Spleen (tissue), 11 donors: ENCODE results near the gene FAM43A. TPM values are rescaled to one million over a fixed set of nuclear protein-coding genes. Genes with fewer than 3 reads are reported as not detected.
A peak's percentile ranks its signal among the peaks of the same experiment; 100 is the strongest.

Experiments
- DNase-seq: peaks from one replicate; pipeline ENCODE4 v3.0.0-alpha.2; 2020
- H3K27ac ChIP-seq, 8 donors: fragments of 200-600 bp; sonication (generic) in 7 of 8; 1 replicate in 4 of 8; 2 replicates in 4 of 8; pipeline versions ENCODE4 v1.5.0 to v1.8.0; 2016 to 2021; ENCODE audit warnings: inconsistent platforms in 4 of 8, mild to moderate bottlenecking in 4 of 8, moderate library complexity in 1 of 8
- H3K27me3 ChIP-seq, 7 donors: fragments of 200-600 bp; sonication (generic) in 6 of 7; replicated peaks in 1 of 7; 1 replicate in 4 of 7; 2 replicates in 3 of 7; pipeline versions ENCODE4 v1.5.0 to v1.8.0; 2016 to 2021; ENCODE audit warnings: inconsistent platforms in 3 of 7, mild to moderate bottlenecking in 1 of 7
- H3K36me3 ChIP-seq, 6 donors: fragments of 200-600 bp; sonication (generic) in 5 of 6; 1 replicate in 4 of 6; 2 replicates in 2 of 6; pipeline versions ENCODE4 v1.5.0 to v1.8.0; 2016 to 2021; ENCODE audit warnings: inconsistent platforms in 2 of 6
- H3K4me1 ChIP-seq, 6 donors: fragments of 200-600 bp; sonication (generic) in 5 of 6; 1 replicate in 3 of 6; 2 replicates in 3 of 6; pipeline versions ENCODE4 v1.5.0 to v1.8.0; 2016 to 2021; ENCODE audit warnings: inconsistent platforms in 3 of 6
- H3K4me3 ChIP-seq, 8 donors: fragments of 200-600 bp; sonication (generic) in 7 of 8; 1 replicate in 4 of 8; 2 replicates in 4 of 8; pipeline versions ENCODE4 v1.5.0 to v1.8.0; 2016 to 2021; ENCODE audit warnings: inconsistent platforms in 4 of 8, mild to moderate bottlenecking in 4 of 8, moderate library complexity in 2 of 8
- H3K9me3 ChIP-seq, 8 donors: fragments of 200-600 bp; sonication (generic) in 7 of 8; 1 replicate in 4 of 8; 2 replicates in 4 of 8; pipeline versions ENCODE4 v1.5.0 to v1.8.0; 2016 to 2021; ENCODE audit warnings: inconsistent platforms in 4 of 8
- POLR2A ChIP-seq, 3 donors: fragments of 450-650 bp; IDR thresholded peaks; one replicate each; pipeline ENCODE4 v1.5.1; 2017; ENCODE audit warnings: antibody characterized with exemption in 3 of 3, mild to moderate bottlenecking in 1 of 3
- POLR2AphosphoS5 ChIP-seq, 3 donors: sonication (generic); formaldehyde crosslinking; IDR thresholded peaks; one replicate each; pipeline ENCODE4 v1.5.1; 2017; ENCODE audit warnings: antibody characterized with exemption in 3 of 3
- WGBS, 5 donors: extraction: QIAGEN DNeasy Blood & Tissue Kit in 3 of 5; methylation state at CpG; one replicate each; pipeline versions ENCODE4 v1.1.5 to v1.1.7; 2013 to 2018; 5-methylcytosine and 5-hydroxymethylcytosine counted together
- intact Hi-C: fragments of 100-400 bp; cut with DNase I; formaldehyde crosslinking; loops from one replicate; pipeline ENCODE4 v1.15.0; 2023; ENCODE audit warnings: low total_unique reads
- polyA plus RNA-seq, 3 donors: library from polyadenylated mRNA; stranded (reverse); fragments of 200-250 nt; gene quantifications; one replicate each; pipeline ENCODE4 v1.2.1, GENCODE V29; 2013
- total RNA-seq, 7 donors: library from RNA; depleted of rRNA in 3 of 7; stranded (reverse); fragments of >200 nt in 3 of 7; fragmentation: NEBNext Ultra II Directional in 4 of 7; extraction: Animal tissue kit (Norgen Biotek cat#: 25700) in 4 of 7; gene quantifications; one replicate each; pipeline versions ENCODE4 v1.1.0 to v1.2.1, GENCODE V29; 2016 to 2021
- TF ChIP-seq, protein P1 (sequence below), 11 experiments: fragments of 200-600 bp in 7 of 11; fragments of 450-650 bp in 4 of 11; sonication (generic) in 4 of 11; IDR thresholded peaks in 8 of 11; conservative IDR thresholded peaks in 3 of 11; 1 replicate in 7 of 11; 2 replicates in 4 of 11; pipeline versions ENCODE4 v1.4.0 to v1.8.0; 2016 to 2021; ENCODE audit warnings: antibody characterized with exemption in 11 of 11, inconsistent platforms in 4 of 11, mild to moderate bottlenecking in 1 of 11
- donor health status: healthy with polysubstance abuse.
- donor health status: DM: no; HTN: no; CAD: no; lungs with moderate emphysema.
- donor health status: DM: no; HTN: no; CAD: no.
- donor health status: Bipolar disorder and iron deficiency.
- donor health status: healthy.
- donor health status: DM: no; HTN: no; CAD: no.
- donor health status: DM: yes; HTN: yes; CAD: no.

Gene FAM43A
- total and polyA plus RNA-seq, 10 donors, result 16.9 to 102 (median 66.6) TPM

DNA sequence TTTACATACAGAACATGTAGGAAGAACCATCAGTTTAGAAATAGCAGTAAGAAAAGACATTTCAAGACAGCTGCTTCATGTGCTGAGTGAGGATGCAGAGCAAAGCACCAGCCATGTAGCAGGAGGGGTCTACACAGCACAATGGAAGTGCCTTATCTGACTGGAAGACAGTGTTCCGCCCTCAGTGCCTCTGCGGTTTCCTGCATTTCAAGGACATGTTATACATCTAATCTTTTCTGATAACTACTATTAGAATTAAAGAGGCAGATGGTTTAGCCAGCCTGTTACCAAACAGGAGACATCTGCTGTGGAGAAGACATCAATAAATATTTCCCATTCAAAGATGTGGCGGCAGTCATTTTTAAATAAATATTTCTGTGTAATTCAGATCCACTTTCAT lies 24.3 kb upstream of the FAM43A start:
- DNase-seq, result no peak
- no peaks in the 10 kb centered on the region for H3K27me3 ChIP-seq
- WGBS, 5 donors, result 23 to 45% (median 29%) methylated on average over 3 of the region's 3 CpGs
- peaks cover 0 to 58% (median 29%) of the 10 kb centered on the region in 6 donors for H3K4me1 ChIP-seq
- H3K4me3 ChIP-seq, result no peak overlapping the region
- H3K27ac ChIP-seq, result peak overlapping the region in 7 of 8 donors; percentile 30 to 72 (median 61)
- intact Hi-C loops, result no loop called here
- peaks cover 4 to 93% (median 60%) of the 10 kb centered on the region in 6 donors for H3K36me3 ChIP-seq
- H3K9me3 ChIP-seq, result no peaks in the 10 kb centered on the region
- peak in 1 of 3 donors; percentile 69 for TF ChIP-seq POLR2AphosphoS5 (IDR thresholded peaks at IDR 0.05)
- no peak for TF ChIP-seq POLR2A (IDR thresholded peaks at IDR 0.05)
- TF ChIP-seq, protein P1, sequence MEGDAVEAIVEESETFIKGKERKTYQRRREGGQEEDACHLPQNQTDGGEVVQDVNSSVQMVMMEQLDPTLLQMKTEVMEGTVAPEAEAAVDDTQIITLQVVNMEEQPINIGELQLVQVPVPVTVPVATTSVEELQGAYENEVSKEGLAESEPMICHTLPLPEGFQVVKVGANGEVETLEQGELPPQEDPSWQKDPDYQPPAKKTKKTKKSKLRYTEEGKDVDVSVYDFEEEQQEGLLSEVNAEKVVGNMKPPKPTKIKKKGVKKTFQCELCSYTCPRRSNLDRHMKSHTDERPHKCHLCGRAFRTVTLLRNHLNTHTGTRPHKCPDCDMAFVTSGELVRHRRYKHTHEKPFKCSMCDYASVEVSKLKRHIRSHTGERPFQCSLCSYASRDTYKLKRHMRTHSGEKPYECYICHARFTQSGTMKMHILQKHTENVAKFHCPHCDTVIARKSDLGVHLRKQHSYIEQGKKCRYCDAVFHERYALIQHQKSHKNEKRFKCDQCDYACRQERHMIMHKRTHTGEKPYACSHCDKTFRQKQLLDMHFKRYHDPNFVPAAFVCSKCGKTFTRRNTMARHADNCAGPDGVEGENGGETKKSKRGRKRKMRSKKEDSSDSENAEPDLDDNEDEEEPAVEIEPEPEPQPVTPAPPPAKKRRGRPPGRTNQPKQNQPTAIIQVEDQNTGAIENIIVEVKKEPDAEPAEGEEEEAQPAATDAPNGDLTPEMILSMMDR (IDR thresholded peaks at IDR 0.05 in 8 of 11, conservative IDR thresholded peaks at IDR 0.05 in 3 of 11), result no peak

DNA sequence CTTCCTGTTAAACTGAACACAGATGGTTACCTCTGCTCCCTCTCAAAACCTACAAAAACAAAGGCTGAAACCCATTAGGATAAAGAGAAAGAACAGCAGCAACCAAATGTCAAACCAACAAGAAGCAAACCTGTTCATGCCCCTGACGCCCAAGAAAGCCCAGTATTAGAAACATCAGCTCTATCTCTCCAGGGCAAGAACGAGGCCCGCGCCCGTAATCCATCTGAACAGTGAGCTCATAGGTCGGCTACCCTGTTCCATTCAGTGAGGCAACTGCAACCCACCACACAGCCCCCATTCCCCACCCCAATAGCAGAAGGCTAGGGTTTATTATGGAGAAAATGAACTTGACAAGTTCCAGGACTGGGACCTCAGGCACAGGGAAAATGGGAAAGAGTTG lies 23.7 kb upstream of the FAM43A start:
- Histone ChIP-seq H3K4me1 (peaks cover 0 to 58% (median 29%) of the 10 kb centered on the region in 6 donors), H3K9me3 (no peaks in the 10 kb centered on the region), H3K27me3 (no peaks in the 10 kb centered on the region), H3K27ac (peak overlapping the region in 7 of 8 donors; percentile 30 to 72 (median 61)), H3K4me3 (no peak overlapping the region), H3K36me3 (peaks cover 4 to 96% (median 66%) of the 10 kb centered on the region in 6 donors)
- 52 to 79% (median 59%) methylated on average over 6 of the region's 6 CpGs for WGBS, 5 donors
- DNase-seq, result no peak
- TF ChIP-seq, protein P1 (IDR thresholded peaks at IDR 0.05 in 8 of 11, conservative IDR thresholded peaks at IDR 0.05 in 3 of 11), result no peak
- TF ChIP-seq POLR2AphosphoS5 (IDR thresholded peaks at IDR 0.05), result no peak
- intact Hi-C loops, result no loop called here

DNA sequence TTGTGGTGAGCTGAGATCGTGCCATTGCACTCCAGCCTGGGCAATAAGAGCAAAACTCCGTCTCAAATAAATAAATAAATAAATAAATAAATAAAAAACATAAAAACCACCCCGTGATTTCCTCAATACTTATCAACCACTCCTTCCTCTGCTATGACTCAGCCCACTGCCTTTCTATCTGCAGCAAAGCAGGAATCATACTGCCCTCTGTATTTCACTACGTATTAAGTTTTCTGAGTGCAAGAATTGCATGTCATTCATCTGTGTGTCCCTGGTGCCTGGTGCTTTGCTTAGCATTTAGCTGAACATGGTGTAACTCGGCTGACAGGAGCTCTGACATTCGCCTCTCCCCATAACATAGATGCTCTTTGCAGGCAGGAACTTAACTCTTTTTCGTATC lies 20.8 kb upstream of the FAM43A start:
- peaks cover 0 to 60% (median 21%) of the 10 kb centered on the region in 6 donors for H3K4me1 ChIP-seq
- no peaks in the 10 kb centered on the region for H3K9me3 ChIP-seq
- TF ChIP-seq POLR2A (IDR thresholded peaks at IDR 0.05), result no peak
- no peak for TF ChIP-seq POLR2AphosphoS5 (IDR thresholded peaks at IDR 0.05)
- TF ChIP-seq, protein P1 (IDR thresholded peaks at IDR 0.05 in 8 of 11, conservative IDR thresholded peaks at IDR 0.05 in 3 of 11), result no peak
- no peak for DNase-seq
- intact Hi-C loops, result no loop called here
- H3K36me3 ChIP-seq, result peaks cover 4 to 94% (median 57%) of the 10 kb centered on the region in 6 donors
- WGBS, 5 donors, result 70 to 88% (median 76%) methylated on average over 7 of the region's 7 CpGs
- H3K27ac ChIP-seq, result peak overlapping the region in 1 of 8 donors; percentile 7
- H3K4me3 ChIP-seq, result no peak overlapping the region
- no peaks in the 10 kb centered on the region for H3K27me3 ChIP-seq

- no peak for DNase-seq
- Histone ChIP-seq H3K9me3 (no peaks in the 10 kb centered on the region), H3K27ac (no peak overlapping the region), H3K27me3 (no peaks in the 10 kb centered on the region), H3K4me1 (peaks cover 12 to 55% (median 19%) of the 10 kb centered on the region in 6 donors), H3K4me3 (no peak overlapping the region), H3K36me3 (peaks cover 4 to 72% (median 50%) of the 10 kb centered on the region in 6 donors)
- intact Hi-C loops, result no loop called here
- 76 to 92% (median 79%) methylated on average over 7 of the region's 7 CpGs for WGBS, 5 donors
- TF ChIP-seq POLR2A (IDR thresholded peaks at IDR 0.05) (no peak), POLR2AphosphoS5 (IDR thresholded peaks at IDR 0.05) (no peak)
- TF ChIP-seq, protein P1 (IDR thresholded peaks at IDR 0.05 in 8 of 11, conservative IDR thresholded peaks at IDR 0.05 in 3 of 11), result no peak
These were observed 18.3 kb upstream of the FAM43A start for GRCh38 chr3:194667363-194667762.
